HFF-Myc (cell line): Measurements from ENCODE around the gene NDUFV1.
A peak's percentile ranks its signal among the peaks of the same experiment; 100 is the strongest.

Source experiments
- DNase-seq: peaks from one replicate; pipeline ENCODE4 v3.0.0-alpha.2; 2011; ENCODE audit warnings: low read depth; ENCODE audit errors: extremely low read depth
- H3K4me3 ChIP-seq: replicated peaks from 2 replicates; pipeline ENCODE4 v1.5.1; 2011; ENCODE audit warnings: low read depth, mild to moderate bottlenecking, control low read depth, low read length
- CTCF ChIP-seq: IDR thresholded peaks from 2 replicates; pipeline ENCODE4 v1.5.1; 2012; ENCODE audit warnings: mild to moderate bottlenecking, low read depth, low read length, control low read depth; ENCODE audit errors: missing control alignments

NDUFV1 gene

GRCh38 chr11:67607507-67607906 is 771 bp downstream of the NDUFV1 start:
- TF ChIP-seq CTCF: no peak
- no peak for DNase-seq

GRCh38 chr11:67608486-67608885 is 1.8 kb downstream of the NDUFV1 start:
- DNase-seq: no peak
- no peak overlapping the region for H3K4me3 ChIP-seq
- no peak for TF ChIP-seq CTCF

More at GRCh38 chr11:67607507-67607906, 771 bp downstream of the NDUFV1 start:
- H3K4me3 ChIP-seq: peak overlapping the region; percentile 99

- no peak overlapping the region for H3K4me3 ChIP-seq
- no peak for TF ChIP-seq CTCF
- no peak for DNase-seq
These were observed 2.6 kb downstream of the NDUFV1 start for GRCh38 chr11:67609316-67609715.

- DNase-seq: no peak
- no peak overlapping the region for H3K4me3 ChIP-seq
- TF ChIP-seq CTCF: no peak
These were observed 3.6 kb downstream of the NDUFV1 start for GRCh38 chr11:67610302-67610868.

GRCh38 chr11:67611165-67611564 is 4.4 kb downstream of the NDUFV1 start:
- DNase-seq: no peak
- no peak overlapping the region for H3K4me3 ChIP-seq
- no peak for TF ChIP-seq CTCF

GRCh38 chr11:67611704-67612587 is 5.2 kb downstream of the NDUFV1 start:
- H3K4me3 ChIP-seq: no peak overlapping the region
- DNase-seq: no peak
- TF ChIP-seq CTCF: no peak
